AG20443 (cell line): ENCODE results near the gene PLAC9.

Source experiments
- DNase-seq: peaks from one replicate; pipeline ENCODE4 v3.0.0; 2012; ENCODE audit warnings: low spot score, mixed read lengths

The PLAC9 gene

GRCh38 chr10:80139265-80139664 lies 6.7 kb downstream of the PLAC9 start:
- DNase-seq, result no peak

DNA sequence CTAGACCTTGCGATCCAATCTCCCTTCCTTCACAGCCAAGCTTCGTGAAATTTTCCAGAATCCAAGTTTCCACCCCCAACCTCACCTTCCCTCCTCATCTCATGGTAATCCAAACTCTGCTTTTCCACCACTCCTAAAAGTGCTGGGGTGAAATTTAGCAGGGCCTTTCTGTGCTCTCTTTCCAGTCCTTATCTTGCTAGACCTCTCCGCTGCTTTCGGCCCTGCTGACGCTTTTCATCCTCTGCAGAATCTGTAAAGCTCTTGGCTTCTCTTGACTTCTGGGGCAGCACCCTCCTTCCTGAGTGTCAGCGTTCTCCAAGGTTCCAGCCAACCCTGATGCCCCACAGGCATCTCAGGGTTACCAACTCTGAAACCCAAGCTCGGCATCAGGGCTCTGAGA lies 7.7 kb downstream of the PLAC9 start:
- DNase-seq, result no peak

DNA sequence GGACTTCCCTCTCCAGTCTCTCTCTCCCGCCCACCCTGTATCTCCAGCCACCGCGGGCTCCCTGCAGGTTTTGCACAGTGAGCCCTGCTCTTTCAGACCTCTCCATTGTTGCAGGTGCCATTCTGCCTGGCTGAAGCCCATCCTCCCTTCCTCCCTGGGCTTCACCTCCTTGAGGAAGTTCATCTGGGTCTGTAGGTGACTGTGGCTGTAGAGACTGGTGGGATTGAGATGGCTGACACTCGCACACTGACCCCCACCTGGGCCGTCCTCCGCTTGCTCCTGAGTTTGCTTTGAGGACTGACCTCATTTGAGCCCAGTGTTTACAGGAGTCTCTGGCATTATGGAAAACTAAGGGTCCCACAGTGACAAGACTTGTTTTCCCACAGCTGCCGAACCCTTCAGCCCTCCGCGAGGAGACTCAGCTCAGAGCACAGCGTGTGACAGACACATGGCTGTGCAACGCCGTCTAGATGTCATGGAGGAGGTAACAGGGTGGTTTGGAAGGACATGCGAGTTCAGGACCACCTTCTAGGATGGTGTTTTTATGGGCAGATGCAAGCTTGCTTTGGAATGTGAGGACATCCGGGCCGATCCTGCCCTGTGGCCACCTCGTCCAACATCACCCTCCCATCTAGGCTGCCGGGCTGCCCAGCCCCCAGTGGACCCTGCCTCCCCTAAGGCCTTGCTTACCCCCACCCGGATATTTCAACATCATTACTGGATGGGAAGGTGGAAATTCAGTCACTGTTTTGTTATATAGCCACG lies 9.3 kb downstream of the PLAC9 start:
- DNase-seq, result no peak

DNA sequence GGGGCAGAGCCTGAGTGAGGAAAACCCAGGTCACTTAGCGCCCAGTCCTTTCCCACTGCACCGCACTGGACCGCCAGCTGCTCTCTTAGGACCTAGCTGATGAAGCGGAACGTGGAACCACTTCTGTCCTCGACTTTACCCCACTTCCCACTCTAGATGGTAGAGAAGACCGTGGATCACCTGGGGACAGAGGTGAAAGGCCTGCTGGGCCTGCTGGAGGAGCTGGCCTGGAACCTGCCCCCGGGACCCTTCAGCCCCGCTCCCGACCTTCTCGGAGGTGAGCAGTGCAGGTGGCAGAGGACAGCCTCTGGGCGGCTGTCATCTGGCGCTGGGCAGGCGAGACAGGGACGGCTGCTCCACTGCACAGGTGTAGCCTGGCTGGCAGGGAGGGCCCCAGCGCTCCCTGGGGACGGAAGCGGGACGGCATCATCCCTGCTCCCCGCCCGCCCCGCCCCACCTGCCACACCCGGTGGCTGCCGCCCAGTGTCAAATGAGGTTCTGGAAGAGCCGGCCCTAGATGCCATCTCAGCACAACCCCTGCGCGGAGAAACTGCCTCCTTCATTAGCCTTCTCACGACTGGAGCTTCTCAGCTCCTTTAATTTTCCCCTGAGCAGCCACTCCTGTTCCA lies 11.7 kb downstream of the PLAC9 start:
- DNase-seq, result no peak

DNA sequence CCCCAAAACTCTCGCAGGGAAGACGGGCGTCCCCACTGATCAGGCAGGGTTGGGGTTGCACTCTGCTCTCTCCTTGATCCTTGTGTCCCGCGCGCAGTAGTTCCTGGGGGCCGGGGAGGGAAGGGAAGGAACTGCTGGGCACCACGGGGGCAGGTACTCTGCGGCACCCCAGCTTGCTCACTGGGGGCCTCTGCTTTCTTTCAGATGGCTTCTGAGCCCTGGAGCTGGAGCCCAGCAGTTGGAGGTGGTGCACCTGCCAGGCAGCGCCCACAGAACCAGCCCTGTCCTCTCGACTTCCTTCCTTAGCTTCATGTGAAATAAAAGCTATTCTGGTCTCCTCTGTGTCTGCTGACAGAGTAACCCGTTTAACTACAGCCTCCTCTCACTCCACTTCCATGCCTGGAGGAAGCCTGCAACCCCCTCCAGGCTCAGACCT lies 12.2 kb downstream of the PLAC9 start:
- DNase-seq, result no peak

DNA sequence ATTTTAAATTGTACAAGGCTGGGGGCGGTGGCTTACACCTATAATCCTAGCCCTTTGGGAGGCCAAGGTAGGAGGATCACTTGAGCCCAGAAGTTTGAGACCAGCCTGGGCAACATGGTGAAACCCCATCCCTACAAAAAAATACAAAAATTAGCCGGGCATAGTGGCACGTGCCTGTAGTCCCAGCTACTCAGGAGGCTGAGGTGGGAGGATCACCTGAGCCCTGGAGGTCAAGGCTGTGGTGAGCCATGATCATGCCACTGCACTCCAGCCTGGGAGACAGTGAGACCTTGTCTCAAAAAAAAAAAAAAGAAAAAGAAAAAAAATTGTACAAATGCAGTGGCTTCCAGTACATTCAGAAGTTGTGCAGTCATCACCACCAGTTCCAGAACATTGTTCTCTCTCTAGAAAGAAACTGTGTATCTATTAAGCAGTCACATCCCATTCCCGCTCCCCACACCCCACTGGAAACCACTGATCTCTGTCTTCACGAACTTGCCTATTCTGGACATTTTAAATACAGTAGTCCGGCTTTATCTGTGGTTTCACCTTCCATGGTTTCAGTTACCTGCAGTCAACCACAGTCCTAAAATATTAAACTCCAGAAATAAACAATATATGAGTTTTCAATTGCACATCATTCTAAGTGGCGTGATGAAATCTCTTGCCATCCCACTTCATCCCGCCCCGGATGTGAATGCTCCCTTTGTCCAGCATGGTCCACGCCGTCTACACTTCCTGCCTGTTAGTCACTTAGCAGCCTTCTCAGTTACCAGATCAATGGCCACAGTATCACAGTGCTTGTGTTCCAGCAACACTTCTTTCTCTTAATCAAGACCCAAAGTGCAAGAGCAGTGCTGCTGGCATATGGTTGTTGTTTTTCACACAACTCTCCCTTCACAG lies 13.1 kb downstream of the PLAC9 start:
- peak; percentile 51 for DNase-seq

- no peak for DNase-seq
These were observed 14.4 kb downstream of the PLAC9 start for GRCh38 chr10:80146918-80147317.

GRCh38 chr10:80148166-80148805 lies 15.8 kb downstream of the PLAC9 start:
- DNase-seq, result no peak

DNA sequence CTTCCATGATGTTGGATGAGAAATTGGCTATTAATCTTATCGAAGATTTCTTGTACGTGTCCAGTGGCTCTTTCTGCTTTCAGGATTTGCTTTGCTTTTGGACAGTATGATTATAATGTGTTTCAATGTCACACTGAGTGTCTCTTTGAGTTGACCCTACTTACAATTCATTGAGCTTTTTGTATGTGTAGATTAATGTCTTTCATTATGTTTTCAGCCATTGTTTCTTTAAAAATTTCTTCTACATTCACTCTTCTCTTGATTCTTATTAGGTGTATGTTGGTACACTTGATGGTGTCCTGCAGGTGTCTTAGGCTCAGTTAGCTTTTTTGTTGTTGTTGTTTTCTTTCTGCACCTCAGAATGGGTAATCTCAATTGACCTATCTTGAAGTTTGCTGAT lies 16.6 kb downstream of the PLAC9 start:
- no peak for DNase-seq

GRCh38 chr10:80150172-80150571 lies 17.6 kb downstream of the PLAC9 start:
- no peak for DNase-seq

DNA sequence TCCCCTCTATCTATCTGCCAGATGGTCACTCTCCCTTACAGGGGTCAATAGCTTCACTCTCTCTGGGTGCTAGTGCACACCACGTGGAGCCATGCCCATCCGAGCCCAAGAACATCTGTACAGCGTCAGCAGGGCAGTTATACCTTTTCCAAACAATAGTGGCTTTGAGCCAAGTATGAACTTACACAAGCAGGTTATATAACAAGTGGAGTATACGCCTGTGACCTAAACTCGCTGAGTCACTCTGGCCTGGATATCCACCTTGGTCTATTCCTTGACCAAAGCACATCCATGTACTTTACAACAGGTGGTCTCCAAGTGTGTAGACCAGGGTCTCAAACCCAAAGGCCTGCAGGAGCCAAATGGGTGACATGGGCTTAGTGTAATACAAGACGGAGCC lies 20.3 kb downstream of the PLAC9 start:
- DNase-seq, result no peak

- DNase-seq, result no peak
These were observed 20.9 kb downstream of the PLAC9 start for GRCh38 chr10:80153460-80153859.

- DNase-seq, result no peak
These were observed 22.1 kb downstream of the PLAC9 start for GRCh38 chr10:80154626-80154977.

- peak; percentile 82 for DNase-seq
These were observed 22.6 kb downstream of the PLAC9 start for GRCh38 chr10:80154978-80155695.

- no peak for DNase-seq
These were observed 23.2 kb downstream of the PLAC9 start for GRCh38 chr10:80155696-80156215.

DNA sequence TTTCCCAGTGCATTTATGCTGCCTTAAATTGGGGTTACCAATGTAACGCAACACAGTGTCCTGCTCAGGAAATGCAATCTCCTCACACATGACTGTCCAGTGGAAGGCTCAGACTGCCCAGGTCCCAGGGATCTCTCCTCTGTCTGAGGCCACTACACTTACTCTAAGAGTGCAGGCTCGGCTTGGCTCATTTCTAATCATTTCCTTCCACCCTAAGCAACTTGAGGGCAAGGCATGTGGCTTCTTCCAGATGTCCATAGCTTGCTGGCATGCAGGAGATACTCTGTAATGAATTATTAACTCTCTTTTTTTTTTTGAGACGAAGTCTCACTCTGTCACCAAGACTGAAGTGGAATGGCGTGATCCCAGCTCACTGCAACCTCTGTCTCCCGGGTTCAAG lies 23.7 kb downstream of the PLAC9 start:
- DNase-seq, result no peak

DNA sequence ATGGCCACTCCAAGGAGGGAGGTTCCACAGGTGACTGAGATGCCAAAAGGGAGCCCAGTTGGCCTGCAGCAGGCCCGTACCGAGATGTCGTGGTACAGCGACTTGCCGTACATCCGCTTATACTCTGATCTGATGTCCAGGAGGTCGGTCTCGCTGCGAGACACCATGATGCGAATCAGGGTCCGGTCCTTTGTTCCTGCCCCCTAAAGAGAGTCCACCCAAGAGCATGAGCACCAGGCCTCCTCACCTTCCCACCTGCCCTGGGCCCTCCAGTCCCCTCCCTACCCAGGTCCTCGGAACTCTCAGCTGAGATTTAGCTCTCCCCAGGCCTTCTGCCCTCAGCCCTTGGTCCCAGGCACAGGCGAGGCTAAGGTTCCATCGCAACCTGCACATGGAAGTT lies 25.0 kb downstream of the PLAC9 start:
- no peak for DNase-seq

GRCh38 chr10:80158126-80158525 lies 25.6 kb downstream of the PLAC9 start:
- DNase-seq, result no peak

- DNase-seq, result peak; percentile 88
These were observed 26.1 kb downstream of the PLAC9 start for GRCh38 chr10:80158598-80159127.

DNA sequence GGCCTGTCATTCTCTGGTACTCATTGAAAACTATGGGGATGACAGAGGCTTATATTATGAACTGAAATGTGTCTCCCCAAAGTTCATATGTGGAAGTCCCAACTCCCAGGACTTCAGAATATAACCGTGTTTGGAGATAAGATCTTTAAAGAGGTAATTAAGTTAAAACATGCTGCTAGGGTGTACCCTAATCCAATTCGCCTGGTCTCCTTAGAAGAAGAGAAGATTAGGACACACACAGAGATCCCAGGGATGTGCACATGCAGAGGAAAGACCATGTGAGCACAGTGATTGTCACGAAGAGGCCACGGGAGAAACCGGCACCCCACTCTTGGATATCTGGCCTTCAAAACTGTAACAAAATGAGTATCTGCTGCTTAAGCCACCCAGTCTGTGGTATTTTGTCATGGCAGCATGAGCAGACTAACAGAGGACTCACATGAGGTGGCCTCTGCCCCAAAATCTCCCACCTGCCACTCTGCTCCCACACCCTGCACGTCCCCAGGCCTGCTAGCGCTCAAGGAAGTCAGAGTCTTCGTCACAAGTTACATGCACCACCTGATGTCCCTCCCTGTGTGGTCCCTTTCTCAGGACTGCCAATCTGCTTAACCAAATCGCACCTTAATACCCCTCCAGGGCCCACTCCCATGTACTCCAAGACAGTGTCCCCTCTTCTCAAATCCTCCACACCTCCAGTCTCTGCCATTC lies 26.8 kb downstream of the PLAC9 start:
- no peak for DNase-seq
